Thyroid gland (tissue), 4 donors: Measurements from ENCODE around the gene TRIM47.

Source experiments
- POLR2A ChIP-seq, 2 donors: fragments of 450-650 bp; IDR thresholded peaks; one replicate each; pipeline ENCODE4 v1.6.1; 2017; ENCODE audit warnings: antibody characterized with exemption in 2 of 2, mild to moderate bottlenecking in 2 of 2, moderate library complexity in 1 of 2
- TF ChIP-seq, protein P1 (sequence below), 6 experiments: fragments of 200-600 bp in 3 of 6; fragments of 450-650 bp in 3 of 6; sonication (generic) in 3 of 6; IDR thresholded peaks; one replicate each; pipeline ENCODE4 v1.5.1; 2016 to 2019; ENCODE audit warnings: antibody characterized with exemption in 6 of 6, mild to moderate bottlenecking in 2 of 6, inconsistent platforms in 1 of 6, moderate library complexity in 1 of 6

GRCh38 chr17:75848523-75849278 lies 29.7 kb downstream of the TRIM47 start:
- TF ChIP-seq, protein P1, sequence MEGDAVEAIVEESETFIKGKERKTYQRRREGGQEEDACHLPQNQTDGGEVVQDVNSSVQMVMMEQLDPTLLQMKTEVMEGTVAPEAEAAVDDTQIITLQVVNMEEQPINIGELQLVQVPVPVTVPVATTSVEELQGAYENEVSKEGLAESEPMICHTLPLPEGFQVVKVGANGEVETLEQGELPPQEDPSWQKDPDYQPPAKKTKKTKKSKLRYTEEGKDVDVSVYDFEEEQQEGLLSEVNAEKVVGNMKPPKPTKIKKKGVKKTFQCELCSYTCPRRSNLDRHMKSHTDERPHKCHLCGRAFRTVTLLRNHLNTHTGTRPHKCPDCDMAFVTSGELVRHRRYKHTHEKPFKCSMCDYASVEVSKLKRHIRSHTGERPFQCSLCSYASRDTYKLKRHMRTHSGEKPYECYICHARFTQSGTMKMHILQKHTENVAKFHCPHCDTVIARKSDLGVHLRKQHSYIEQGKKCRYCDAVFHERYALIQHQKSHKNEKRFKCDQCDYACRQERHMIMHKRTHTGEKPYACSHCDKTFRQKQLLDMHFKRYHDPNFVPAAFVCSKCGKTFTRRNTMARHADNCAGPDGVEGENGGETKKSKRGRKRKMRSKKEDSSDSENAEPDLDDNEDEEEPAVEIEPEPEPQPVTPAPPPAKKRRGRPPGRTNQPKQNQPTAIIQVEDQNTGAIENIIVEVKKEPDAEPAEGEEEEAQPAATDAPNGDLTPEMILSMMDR (IDR thresholded peaks at IDR 0.05): peak in 5 of 6 experiments; percentile 35 to 60 (median 51)
- no peak for TF ChIP-seq POLR2A (IDR thresholded peaks at IDR 0.05)
